M059J (cell line): ENCODE measurements around the gene CHST4. TPM values are rescaled to one million over a fixed set of nuclear protein-coding genes. Genes with fewer than 3 reads are reported as not detected.
"Not testable (repeated sequence)": the region's sequence is repeated elsewhere in the genome, so short reads cannot be mapped to it uniquely, and the experiment has no call there.

Source experiments
- DNase-seq: peaks from one replicate; pipeline ENCODE4 v3.0.0-alpha.2; 2012; ENCODE audit warnings: low read depth
- total RNA-seq: library from RNA; depleted of rRNA; stranded (reverse); fragments of >200 nt; shearing (Covaris generic); gene quantifications from 2 replicates; pipeline ENCODE4 v1.2.3, GENCODE V29; 2014

Gene CHST4
- total RNA-seq, 1 experiment from 2014 or later, result 0.05 TPM

DNA sequence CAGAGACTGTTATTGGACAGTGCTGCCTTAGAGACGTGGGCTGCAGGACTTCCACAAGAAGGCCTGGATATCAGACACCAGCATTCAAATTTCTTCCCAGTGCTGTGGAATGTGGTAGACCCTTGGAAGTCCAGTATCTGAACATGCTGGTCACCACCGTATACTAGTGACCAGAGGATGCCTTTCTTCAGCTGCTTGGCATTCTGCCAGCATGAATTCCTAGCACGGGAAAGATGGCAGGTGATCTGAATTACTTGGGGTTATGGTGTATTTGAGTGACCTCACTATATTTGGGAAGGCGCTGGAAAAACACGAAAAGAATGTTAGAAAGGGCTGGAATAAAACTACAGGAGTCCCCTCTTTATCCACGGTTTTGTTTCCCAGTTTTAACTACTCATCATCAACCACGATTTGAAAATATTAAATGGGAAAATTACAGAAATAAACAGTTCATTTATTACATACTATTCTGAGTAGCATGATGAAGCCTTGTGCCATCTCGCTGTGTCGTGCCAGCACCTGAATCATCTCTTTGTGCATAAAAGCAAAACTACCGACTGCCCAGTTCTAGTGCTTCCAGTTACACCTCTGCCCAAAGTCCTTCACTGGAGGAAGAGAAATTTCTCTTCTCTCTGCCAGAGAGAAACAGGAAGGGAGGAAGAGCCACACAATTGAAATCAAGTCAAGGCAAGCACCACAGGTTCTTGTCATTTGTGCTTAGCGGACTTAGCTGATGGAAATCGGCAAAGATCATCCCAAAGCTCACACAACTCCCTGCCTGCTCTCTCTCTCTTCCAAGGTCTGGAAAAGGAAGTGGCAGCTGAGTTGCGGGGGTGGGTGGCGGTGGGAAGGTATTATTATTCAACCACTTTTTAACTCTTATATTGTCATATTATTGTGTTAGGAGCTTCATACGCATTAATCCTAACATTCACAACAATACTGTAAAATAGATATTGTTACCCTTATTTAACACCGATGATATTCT, 1.4 kb upstream of the CHST4 start:
- DNase-seq, result no peak

DNA sequence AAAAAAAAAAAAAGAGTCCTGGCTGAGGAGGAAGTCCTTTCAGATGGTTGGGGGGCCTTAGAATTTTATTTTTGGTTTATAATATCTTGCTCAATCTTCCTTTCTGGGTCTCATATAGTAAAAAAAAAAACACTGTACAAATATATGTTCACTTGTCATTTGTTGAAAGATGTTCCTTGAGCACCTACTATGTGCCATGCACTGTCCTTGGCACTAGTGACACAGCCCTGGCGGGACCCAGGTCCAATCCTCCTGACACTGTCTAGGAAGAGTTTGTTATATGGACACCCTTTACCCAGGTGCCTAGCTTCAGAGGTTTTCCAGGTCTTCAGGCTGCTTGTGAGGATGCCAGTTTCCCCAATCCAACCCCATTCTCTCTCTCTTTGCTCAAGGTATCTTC, 2.0 kb downstream of the CHST4 start:
- DNase-seq, result no peak

DNA sequence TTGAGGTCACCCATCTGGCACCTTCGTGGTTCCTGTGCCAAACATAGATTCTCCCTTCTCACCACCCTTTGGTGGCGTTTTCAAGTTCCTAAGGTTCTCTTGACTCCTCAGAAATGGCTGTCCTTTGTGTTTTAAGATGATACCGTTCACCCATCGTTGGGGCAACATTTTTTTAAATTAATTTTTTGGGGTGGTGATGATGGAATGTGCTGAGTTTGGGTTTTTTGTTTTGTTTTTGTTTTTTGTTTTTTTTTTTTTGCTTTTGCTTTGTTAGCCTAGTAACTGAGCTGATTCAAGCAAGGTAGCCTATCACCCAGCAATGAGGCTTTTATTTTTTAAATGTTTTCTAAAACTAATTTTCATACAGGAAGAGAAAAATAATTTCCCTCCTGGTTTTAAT, 2.6 kb downstream of the CHST4 start:
- no peak for DNase-seq

DNA sequence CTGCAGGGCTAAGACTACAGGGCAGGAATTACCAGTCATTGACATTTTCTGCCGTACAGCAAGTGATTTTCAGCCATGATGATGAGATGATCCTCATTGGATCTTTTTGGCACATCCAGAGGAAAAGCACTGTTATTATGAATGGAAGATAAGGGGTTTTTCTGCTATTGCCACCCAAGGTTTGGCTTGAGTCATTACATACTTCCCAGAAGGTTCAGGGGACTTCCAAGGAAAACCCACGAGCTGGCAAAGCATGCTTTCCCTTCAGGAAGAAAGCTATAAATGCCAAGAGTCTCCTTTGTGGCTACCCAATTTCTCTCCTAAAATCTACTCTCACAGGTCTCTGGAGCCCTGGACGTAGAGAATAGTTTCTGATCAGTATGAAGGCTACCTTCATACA, 6.1 kb downstream of the CHST4 start:
- no peak for DNase-seq

DNA sequence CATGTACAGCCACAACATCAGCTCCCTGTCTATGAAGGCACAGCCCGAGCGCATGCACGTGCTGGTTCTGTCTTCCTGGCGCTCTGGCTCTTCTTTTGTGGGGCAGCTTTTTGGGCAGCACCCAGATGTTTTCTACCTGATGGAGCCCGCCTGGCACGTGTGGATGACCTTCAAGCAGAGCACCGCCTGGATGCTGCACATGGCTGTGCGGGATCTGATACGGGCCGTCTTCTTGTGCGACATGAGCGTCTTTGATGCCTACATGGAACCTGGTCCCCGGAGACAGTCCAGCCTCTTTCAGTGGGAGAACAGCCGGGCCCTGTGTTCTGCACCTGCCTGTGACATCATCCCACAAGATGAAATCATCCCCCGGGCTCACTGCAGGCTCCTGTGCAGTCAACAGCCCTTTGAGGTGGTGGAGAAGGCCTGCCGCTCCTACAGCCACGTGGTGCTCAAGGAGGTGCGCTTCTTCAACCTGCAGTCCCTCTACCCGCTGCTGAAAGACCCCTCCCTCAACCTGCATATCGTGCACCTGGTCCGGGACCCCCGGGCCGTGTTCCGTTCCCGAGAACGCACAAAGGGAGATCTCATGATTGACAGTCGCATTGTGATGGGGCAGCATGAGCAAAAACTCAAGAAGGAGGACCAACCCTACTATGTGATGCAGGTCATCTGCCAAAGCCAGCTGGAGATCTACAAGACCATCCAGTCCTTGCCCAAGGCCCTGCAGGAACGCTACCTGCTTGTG, 10.7 kb downstream of the CHST4 start:
- DNase-seq, result no peak

- peak; percentile 56 for DNase-seq
Observed at GRCh38 chr16:71537643-71538042, 11.4 kb downstream of the CHST4 start.

- peak; percentile 40 for DNase-seq
Observed at GRCh38 chr16:71542377-71542776, 16.2 kb downstream of the CHST4 start.

DNA sequence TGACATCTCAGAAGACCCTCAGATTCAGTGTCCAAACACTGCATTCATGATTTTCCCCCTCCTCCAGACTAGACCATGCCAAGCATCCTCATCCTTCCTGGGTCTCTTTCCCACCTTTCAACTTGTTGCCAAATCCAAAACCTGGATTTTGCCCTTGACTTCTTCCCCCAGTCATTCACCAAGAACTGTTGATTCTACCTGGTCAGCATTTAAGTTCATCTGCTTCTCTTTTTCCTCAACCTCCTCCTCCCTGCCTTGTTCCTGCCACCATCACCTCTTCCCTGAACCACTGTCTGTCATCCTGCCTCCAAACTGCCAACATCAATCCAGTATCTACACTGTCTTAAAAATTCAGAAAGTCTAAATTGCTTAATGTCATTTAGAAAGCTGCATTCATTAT, 20.9 kb downstream of the CHST4 start:
- no peak for DNase-seq

GRCh38 chr16:71552698-71553503, 26.7 kb downstream of the CHST4 start:
- DNase-seq, result no peak

DNA sequence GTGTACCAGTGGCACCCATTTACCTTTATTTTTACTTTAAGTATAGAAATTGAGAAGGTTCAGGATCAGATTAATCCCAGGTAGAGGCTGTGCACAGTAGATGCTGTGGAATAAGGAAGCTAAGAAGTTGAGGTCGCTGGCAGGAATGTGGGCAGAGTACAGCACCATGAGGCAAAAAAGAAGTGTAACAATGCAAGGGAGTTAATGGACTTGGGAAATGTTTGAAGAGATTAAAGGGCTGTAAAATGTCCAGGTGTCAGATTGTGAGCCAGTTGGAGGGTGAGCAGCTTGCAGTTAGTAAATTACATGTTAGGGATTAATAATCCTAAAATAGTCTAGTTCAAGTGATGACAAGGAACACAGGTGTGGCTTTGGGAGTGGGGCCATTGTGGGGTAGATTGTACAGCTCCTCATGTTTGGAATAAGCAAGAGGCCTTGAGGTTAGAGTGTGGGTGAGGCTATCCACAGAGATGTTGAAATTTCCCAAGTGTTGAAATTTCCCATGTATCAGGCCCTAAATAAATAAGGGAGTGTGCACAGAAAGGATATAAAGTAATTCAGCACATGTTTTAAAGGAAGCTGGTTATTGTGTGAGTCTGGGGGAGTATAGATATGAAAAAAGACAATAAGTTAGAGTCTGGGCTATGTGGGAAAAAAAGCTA, 29.1 kb downstream of the CHST4 start:
- no peak for DNase-seq

DNA sequence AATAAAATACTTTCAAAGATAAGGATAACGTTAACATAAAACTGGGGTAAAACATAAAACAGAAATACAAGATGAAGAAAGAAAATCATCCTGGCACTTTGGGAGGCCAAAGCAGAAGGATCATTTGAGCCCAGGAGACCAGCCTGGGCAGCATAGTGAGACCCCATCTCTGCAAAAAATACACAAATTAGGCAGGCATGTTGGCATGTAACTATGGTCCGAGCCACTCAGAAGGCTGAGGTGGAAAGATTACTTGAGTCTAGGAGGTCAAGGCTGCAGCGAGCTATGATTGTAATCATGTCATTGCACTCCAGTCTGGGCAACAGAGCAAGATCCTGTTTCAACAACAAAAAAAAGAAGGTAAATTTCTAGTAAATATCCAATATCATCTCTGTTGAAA, 31.1 kb downstream of the CHST4 start:
- no peak for DNase-seq

DNA sequence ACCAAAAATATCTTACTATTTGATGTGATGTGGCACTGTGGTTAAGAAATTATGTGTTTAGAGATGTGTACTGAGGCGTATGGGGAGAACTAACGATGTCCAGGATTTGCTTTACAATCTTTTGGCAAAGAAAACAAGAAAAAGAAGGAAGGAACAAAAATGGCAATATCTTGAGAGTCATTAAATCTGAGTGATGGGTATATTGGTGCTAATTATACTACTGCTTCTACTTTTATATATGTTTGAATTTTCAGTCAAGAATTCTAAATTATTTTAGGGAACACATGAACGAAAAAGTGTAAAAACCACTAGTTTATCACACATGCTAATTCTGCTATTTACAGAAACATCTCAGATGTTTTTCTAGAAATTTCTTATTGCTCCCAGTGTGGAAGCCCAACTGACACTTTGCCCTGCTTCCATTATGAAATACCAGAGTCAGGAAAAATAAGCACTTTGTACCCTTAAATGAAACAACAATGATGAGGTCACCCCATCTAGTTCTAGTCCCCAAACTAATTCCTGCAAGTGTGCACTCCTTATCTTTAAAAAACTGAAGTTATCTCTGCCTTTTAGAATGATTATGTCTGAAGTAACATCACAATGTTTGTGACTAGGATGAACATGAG, 31.8 kb downstream of the CHST4 start:
- DNase-seq, result no peak

DNA sequence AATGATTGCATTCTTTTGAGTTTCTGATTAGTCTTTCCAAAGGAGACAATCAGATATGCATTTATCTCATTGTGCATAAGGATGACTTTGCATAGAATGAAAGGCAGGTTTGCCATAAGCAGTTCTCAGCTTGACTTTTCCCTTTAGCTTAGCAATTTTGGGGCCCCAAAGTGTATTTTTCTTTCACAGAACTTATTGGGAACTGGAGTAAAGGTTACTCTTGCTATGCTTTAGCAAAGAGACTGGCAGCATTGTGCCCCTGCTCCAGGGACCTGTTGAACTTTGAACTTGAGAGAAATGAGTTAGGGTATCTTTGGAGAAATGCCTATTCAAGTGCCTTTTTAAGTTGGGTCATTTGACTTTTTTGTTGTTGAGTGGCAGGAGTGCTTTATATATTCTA, 33.6 kb downstream of the CHST4 start:
- DNase-seq, result no peak

DNA sequence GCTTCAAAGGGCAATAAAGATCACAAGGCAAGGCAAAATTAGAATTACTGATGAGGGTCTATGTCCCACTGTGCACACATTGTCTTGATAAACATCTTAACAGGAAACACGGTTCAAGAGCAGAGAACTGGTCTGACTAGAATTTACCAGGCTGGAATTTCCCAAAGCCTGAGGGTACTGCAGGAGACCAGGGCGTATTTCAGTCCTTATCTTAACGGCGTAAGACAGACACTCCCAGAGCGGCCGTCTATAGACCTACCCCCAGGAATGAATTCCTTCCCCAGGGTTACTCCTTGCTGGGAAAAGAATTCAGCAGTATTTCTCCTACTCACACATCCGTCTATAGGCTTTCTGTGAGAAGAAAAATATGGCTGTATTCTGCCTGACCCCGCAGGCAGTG, 35.7 kb downstream of the CHST4 start:
- DNase-seq, result not testable (repeated sequence)

DNA sequence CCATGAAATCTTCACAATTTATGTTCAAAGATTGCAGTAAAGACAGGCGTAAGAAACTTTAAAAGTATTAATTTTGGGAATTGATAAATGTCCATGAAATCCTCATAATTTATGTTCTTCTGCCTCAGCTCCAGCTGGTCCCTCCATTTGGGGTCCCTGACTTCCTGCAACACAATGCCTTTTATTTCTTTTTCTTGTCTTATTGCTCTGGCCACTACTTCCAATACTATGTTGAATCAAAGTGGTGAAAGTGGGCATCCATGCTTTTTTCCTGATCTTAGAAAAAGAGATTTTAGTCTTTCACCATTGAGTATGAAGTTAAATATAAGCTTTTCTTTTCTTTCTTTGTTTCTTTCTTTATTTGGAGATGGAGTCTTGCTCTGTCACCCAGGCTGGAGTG, 36.3 kb downstream of the CHST4 start:
- no peak for DNase-seq

DNA sequence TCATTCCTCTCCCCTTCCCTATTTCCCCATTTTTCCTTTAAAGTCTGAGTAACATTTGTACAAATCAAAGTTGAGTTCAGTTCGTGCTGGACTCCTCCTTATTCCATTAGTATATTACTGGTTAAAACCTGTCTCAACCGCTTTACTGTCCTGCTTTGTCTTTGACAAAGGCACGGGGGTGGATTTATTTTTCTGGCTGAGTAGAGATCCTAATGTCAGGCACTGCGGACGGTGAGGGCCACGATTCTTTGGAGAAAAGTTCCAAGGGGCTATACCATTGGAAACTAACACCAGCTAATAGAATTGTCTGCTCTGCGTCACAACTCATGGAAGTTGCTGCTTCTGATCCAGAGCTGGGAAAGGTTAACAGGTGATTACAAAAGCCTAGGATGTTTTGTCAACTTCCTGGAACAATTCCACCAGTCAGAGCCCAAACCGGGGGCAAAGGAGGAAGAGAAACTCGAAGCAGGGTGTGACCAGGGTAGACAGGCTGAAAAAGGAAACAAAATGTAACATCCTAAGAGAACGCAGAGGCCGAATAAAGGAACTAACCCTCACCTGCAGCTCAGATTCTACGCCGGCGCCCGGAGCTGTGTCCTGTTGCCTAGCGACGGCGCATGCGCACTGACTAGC, 38.2 kb downstream of the CHST4 start:
- no peak for DNase-seq

DNA sequence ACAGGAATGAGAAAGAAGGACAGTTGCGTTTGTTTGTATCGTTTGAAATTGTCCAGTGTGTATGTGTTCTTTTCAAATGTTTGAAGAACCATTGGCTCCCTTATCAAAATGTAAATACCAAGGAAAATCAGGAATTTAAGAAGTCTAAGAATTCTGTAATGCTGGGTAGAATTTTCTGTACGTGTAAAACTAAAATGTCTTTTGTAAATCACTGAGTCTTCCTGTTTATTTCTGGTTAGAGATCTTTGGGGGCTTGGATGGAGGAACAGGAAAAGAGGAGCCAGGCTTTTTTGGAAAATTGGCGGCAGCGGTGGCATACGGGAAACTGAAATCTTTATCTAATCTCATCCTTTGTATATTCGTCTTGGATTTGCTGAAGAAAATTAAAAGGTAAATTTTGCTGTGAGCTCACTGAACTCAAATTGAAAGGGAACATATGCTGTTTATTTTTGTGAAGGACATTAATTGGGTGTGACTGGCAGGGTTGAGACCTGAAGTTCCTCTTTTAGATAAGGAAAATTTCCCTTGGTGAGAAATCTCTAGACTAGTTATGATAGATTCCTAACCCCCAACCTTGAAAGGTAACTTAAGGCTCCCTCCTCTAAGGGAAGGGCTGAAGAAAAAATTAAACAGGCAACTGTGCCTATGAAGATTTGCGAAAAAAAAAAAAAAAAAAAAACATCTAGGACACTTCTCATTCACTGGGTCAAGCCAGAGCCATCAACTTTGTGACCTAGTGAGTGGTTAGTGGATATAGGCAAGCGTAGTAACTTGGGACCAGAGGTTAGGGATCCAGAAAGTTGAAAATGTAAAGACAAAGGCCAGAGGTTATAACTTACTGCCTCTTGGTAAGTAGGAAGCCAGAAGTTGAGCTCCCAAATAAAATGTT, 39.8 kb downstream of the CHST4 start:
- DNase-seq, result no peak

GRCh38 chr16:71567931-71568330, 41.7 kb downstream of the CHST4 start:
- no peak for DNase-seq

GRCh38 chr16:71568551-71568950, 42.3 kb downstream of the CHST4 start:
- DNase-seq, result peak; percentile 9

DNA sequence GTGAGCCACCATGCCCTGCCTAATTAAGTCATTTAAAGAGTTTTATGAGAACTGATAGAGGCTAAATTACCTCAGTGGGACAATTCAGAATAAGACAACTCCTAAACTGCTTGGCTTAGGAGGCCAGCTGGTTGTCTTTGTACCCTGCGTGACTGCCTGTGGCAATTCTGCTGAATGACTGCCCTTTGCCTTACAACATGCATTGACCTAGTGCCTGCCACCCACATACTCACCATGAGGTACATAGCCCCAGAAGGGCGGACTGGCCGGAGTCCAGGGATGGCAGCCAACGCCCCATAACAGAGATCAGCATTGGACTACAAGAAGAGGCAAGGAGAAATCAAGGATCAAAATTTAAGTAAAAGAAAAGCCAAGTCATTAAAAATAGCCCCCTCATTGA, 43.4 kb downstream of the CHST4 start:
- DNase-seq, result no peak
